Measurements from ENCODE around the gene PFDN4. TPM values are rescaled to one million over a fixed set of nuclear protein-coding genes. Genes with fewer than 3 reads are reported as not detected.
"Not testable (repeated sequence)": the region's sequence is repeated elsewhere in the genome, so short reads cannot be mapped to it uniquely, and the experiment has no call there.

Gene PFDN4
- total RNA-seq, 4 donors from 2014 or later = 11.0 to 33.0 (median 28.0) TPM

GRCh38 chr20:54262671-54263070, 54.8 kb downstream of the PFDN4 start:
- no peak for DNase-seq

GRCh38 chr20:54263116-54263690, 55.3 kb downstream of the PFDN4 start:
- no peak overlapping the region for H3K27ac ChIP-seq
- TF ChIP-seq CTCF (IDR thresholded peaks at IDR 0.05) (no peak), POLR2A (IDR thresholded peaks at IDR 0.05) (no peak)

More at GRCh38 chr20:54262671-54263070, 54.8 kb downstream of the PFDN4 start:
- H3K27ac ChIP-seq = no peak overlapping the region
- no peaks in the 10 kb centered on the region for H3K27me3 ChIP-seq
- TF ChIP-seq POLR2A (IDR thresholded peaks at IDR 0.05) (no peak), CTCF (IDR thresholded peaks at IDR 0.05) (no peak)
- no peaks in the 10 kb centered on the region for H3K4me1 ChIP-seq
- H3K9me3 ChIP-seq = no peaks in the 10 kb centered on the region
- no peak overlapping the region for H3K4me3 ChIP-seq
- no peaks in the 10 kb centered on the region for H3K36me3 ChIP-seq

GRCh38 chr20:54265791-54266190, 57.9 kb downstream of the PFDN4 start:
- H3K27ac ChIP-seq, H3K4me3 ChIP-seq, H3K9me3 ChIP-seq, H3K4me1 ChIP-seq, DNase-seq, H3K27me3 ChIP-seq, H3K36me3 ChIP-seq: not testable (repeated sequence)

More at GRCh38 chr20:54263116-54263690, 55.3 kb downstream of the PFDN4 start:
- H3K27me3 ChIP-seq = no peaks in the 10 kb centered on the region
- DNase-seq = no peak
- no peaks in the 10 kb centered on the region for H3K4me1 ChIP-seq
- no peak overlapping the region for H3K4me3 ChIP-seq
- no peaks in the 10 kb centered on the region for H3K9me3 ChIP-seq
- H3K36me3 ChIP-seq = no peaks in the 10 kb centered on the region

GRCh38 chr20:54266844-54267243, 59.0 kb downstream of the PFDN4 start:
- Histone ChIP-seq H3K27ac (no peak overlapping the region), H3K4me3 (no peak overlapping the region), H3K4me1 (no peaks in the 10 kb centered on the region), H3K27me3 (no peaks in the 10 kb centered on the region), H3K9me3 (no peaks in the 10 kb centered on the region), H3K36me3 (no peaks in the 10 kb centered on the region)
- no peak for DNase-seq
- TF ChIP-seq POLR2A (IDR thresholded peaks at IDR 0.05) (no peak), CTCF (IDR thresholded peaks at IDR 0.05) (no peak)

GRCh38 chr20:54267483-54268003, 59.7 kb downstream of the PFDN4 start:
- TF ChIP-seq POLR2A (IDR thresholded peaks at IDR 0.05) (no peak), CTCF (IDR thresholded peaks at IDR 0.05) (no peak)
- Histone ChIP-seq H3K9me3 (no peaks in the 10 kb centered on the region), H3K27ac (no peak overlapping the region), H3K4me3 (no peak overlapping the region), H3K4me1 (no peaks in the 10 kb centered on the region), H3K36me3 (no peaks in the 10 kb centered on the region), H3K27me3 (no peaks in the 10 kb centered on the region)
- DNase-seq = no peak

- no peak for DNase-seq
- H3K27me3 ChIP-seq = no peaks in the 10 kb centered on the region
Measured at GRCh38 chr20:54268941-54269340, 61.1 kb downstream of the PFDN4 start.

More at GRCh38 chr20:54268941-54269340, 61.1 kb downstream of the PFDN4 start:
- Histone ChIP-seq H3K36me3 (no peaks in the 10 kb centered on the region), H3K27ac (no peak overlapping the region), H3K9me3 (no peaks in the 10 kb centered on the region), H3K4me3 (no peak overlapping the region), H3K4me1 (no peaks in the 10 kb centered on the region)
- TF ChIP-seq POLR2A (IDR thresholded peaks at IDR 0.05) (no peak), CTCF (IDR thresholded peaks at IDR 0.05) (no peak)

Other genes starting within 250 kb of the PFDN4 start
- gene BCAS1, start 137.5 kb upstream of the PFDN4 start, total RNA-seq = 10 to 100 TPM; 21.5 to 58.1 (median 43.2) TPM
- not detected for gene CYP24A1, start 34.1 kb upstream of the PFDN4 start, total RNA-seq